IPS-18a (cell line): ENCODE results near the gene LRIG1.

Experiments used
- H3K27ac ChIP-seq: one replicate; pipeline ENCODE4 v1.5.1; 2013; ENCODE audit warnings: low read length
- H3K27me3 ChIP-seq: one replicate; pipeline ENCODE4 v1.6.1; 2013; ENCODE audit warnings: mild to moderate bottlenecking, low read length; ENCODE audit not compliant: control insufficient read depth, insufficient read depth
- H3K36me3 ChIP-seq: one replicate; pipeline ENCODE4 v1.6.1; 2013; ENCODE audit warnings: low read depth, low read length; ENCODE audit not compliant: control insufficient read depth
- H3K4me1 ChIP-seq: one replicate; pipeline ENCODE4 v1.6.1; 2013; ENCODE audit warnings: low read depth, low read length; ENCODE audit not compliant: control insufficient read depth
- H3K4me3 ChIP-seq: one replicate; pipeline ENCODE4 v1.5.1; 2013; ENCODE audit warnings: low read length
- H3K9ac ChIP-seq: one replicate; pipeline ENCODE4 v1.6.1; 2013; ENCODE audit warnings: mild to moderate bottlenecking, low read length, moderate library complexity
- H3K9me3 ChIP-seq: one replicate; pipeline ENCODE4 v1.6.1; 2013; ENCODE audit warnings: low read depth, low read length; ENCODE audit not compliant: control insufficient read depth

Gene LRIG1

DNA sequence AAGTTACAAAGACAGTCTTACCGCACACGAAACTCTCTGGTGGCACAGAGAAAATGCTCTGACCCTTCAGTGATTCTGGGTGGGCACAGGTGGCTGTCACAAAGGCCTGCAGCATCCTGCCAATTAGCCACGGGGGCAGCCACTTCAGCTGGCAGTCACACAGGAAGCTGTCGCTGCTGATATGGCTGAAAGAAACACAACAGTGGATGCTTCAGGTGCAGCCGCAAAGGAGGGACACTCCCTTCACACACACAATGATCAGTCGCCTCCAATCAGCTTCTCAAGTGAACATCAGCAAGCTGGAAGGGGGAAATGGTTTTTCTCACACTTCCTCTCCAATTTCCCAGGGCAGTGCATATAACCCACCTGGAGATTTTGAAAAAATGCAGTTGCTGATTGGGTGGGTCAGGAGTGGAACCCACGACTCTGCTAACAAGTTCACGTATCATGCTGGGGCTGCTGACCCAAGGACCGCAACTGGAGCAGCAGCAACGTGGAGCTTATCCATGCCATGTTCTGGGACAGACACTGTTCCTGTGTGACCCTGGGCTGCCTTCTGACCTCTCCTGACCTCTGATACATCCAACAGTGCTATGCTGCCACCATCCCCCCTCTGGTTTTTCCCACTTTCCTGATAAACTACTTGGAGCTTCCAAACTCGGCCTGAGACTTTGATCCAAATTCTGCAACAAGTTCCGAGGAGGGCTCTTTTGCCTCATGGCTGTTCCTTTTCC, 106.6 kb downstream of the LRIG1 start:
- H3K27me3 ChIP-seq = no peaks in the 10 kb centered on the region
- peaks cover 89% of the 10 kb centered on the region for H3K36me3 ChIP-seq
- no peak overlapping the region for H3K4me3 ChIP-seq
- H3K4me1 ChIP-seq = no peaks in the 10 kb centered on the region
- H3K27ac ChIP-seq = no peak overlapping the region
- no peaks in the 10 kb centered on the region for H3K9me3 ChIP-seq
- H3K9ac ChIP-seq = no peak overlapping the region

DNA sequence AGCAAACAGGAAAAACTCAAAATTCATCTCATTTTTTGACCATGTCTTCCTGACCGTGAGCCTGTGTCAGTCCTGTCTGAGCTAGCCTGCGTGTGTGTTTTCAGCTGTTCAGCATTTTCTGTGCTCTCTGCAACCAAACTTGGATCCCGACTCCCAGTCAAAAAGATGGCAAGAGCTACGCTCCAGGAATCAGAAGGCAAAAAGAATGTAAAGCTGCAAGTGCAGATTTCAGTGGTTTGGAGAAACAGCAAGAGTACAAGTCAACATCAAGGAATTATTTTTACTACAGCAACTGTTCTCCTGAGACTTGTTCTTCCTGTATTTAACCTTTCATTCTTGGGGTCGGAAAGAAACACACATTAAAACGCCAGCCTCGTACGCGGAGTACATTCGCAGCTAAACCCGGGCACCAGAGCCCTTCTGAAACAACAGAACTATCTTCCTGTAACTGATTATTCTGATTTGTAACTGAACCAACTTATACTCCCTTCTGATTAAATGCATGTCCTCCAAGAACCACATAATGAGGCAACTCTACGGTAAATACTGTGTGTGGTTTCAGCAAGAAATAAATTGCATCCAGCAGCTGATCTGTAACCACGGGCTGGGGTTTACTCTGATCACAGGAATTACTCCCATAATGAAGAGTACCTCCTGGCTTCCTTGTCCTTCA, 107.4 kb downstream of the LRIG1 start:
- Histone ChIP-seq H3K4me1 (no peaks in the 10 kb centered on the region), H3K36me3 (peaks cover 90% of the 10 kb centered on the region), H3K4me3 (no peak overlapping the region), H3K9ac (no peak overlapping the region), H3K9me3 (no peaks in the 10 kb centered on the region), H3K27ac (no peak overlapping the region), H3K27me3 (no peaks in the 10 kb centered on the region)

DNA sequence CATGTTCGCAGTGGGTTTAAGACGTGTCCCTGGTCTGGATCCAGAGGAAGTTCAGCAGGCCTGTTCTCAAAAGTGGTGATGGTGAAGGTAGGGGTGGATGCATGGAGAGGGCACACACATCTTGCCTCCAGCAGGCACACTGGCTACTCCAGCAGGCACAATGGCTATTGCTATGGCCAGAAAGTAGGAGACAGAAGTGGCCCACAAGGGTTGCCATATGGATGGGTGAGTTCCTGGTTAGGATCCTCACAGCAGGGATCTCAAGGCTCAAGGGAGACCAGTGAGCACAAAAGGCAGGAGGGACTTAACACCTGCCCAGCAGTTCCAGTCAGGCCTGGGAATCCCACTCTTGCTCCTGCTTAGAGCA, 107.9 kb downstream of the LRIG1 start:
- Histone ChIP-seq H3K36me3 (peaks cover 89% of the 10 kb centered on the region), H3K4me3 (no peak overlapping the region), H3K27me3 (no peaks in the 10 kb centered on the region), H3K27ac (no peak overlapping the region), H3K4me1 (no peaks in the 10 kb centered on the region), H3K9ac (no peak overlapping the region), H3K9me3 (no peaks in the 10 kb centered on the region)

DNA sequence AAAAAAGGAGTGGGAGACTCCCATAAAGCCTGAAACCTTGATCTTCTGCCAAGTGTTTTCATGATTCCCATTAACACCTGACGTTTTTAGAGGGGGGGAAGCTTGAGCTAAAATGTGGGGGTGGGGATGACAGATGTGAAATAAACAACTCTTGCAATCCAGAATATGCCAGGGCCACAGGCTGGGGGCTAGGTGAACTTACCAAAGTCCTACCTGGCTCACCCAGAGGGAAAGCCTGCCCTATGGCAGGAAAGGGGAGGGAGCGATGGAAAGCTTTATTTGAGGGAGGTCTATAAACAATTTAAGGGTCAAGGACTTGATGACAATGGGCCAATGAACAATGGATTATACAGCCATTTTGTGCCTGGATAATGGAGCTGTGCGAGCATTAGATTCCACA, 108.3 kb downstream of the LRIG1 start:
- H3K9ac ChIP-seq = no peak overlapping the region
- no peaks in the 10 kb centered on the region for H3K9me3 ChIP-seq
- no peaks in the 10 kb centered on the region for H3K4me1 ChIP-seq
- no peak overlapping the region for H3K4me3 ChIP-seq
- H3K36me3 ChIP-seq = peaks cover 85% of the 10 kb centered on the region
- H3K27ac ChIP-seq = no peak overlapping the region
- no peaks in the 10 kb centered on the region for H3K27me3 ChIP-seq

DNA sequence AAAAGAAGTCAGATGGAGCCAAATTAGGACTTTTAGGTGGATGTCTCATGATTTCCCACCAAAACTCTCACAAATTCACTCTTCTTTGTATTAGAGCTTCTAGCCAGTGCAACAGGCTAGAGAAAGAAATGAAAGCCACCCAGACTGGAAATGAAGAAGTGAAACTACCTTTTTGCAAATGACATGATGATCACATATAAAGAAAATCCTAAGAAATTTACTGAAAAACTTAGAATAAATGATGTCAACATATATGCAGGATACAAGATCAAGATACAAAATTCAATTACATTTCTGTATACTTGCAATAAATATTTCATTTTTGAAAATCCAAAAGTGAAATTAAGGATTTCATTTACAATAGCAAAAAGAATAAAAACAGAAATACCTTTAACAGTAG, 110.8 kb downstream of the LRIG1 start:
- H3K27me3 ChIP-seq = no peaks in the 10 kb centered on the region
- H3K9me3 ChIP-seq = no peaks in the 10 kb centered on the region
- no peak overlapping the region for H3K27ac ChIP-seq
- no peak overlapping the region for H3K4me3 ChIP-seq
- H3K9ac ChIP-seq = no peak overlapping the region
- no peaks in the 10 kb centered on the region for H3K4me1 ChIP-seq
- peaks cover 84% of the 10 kb centered on the region for H3K36me3 ChIP-seq

DNA sequence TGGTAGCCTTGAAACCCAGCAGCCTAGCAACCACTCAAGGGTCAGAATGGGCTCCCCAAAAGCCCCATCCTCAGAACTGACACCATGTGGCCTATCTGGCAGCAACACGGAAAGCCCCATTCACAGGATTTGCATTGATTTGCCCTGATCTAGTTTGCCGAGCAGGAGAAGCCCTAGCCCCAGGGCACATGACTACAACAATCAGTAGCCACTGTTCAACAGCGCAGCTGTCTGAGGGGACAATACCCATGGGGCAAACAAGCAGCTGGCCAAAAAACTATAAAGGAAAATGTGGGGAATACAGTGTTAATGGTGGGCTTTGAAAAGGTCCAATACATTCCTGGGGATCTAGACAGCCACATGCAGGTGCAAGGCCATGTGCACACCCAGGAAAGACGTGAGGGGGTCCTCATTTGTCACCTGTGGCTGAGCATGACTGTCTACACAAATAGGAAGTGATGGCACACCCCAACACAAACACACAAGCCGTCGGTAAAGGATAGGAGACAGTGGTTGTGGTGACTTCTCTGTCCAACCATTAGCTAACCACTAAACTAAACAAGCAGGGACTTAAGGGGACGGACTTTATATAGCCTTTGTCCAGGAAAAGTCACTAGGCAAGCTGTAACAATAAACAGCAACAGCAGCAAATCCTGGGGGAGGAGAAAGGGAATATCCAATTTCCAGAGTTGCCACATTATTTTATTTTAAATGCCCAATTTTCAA, 113.7 kb downstream of the LRIG1 start:
- H3K27ac ChIP-seq = no peak overlapping the region
- H3K9ac ChIP-seq = no peak overlapping the region
- H3K9me3 ChIP-seq = no peaks in the 10 kb centered on the region
- H3K27me3 ChIP-seq = no peaks in the 10 kb centered on the region
- H3K36me3 ChIP-seq = peaks cover 84% of the 10 kb centered on the region
- no peaks in the 10 kb centered on the region for H3K4me1 ChIP-seq
- H3K4me3 ChIP-seq = no peak overlapping the region

DNA sequence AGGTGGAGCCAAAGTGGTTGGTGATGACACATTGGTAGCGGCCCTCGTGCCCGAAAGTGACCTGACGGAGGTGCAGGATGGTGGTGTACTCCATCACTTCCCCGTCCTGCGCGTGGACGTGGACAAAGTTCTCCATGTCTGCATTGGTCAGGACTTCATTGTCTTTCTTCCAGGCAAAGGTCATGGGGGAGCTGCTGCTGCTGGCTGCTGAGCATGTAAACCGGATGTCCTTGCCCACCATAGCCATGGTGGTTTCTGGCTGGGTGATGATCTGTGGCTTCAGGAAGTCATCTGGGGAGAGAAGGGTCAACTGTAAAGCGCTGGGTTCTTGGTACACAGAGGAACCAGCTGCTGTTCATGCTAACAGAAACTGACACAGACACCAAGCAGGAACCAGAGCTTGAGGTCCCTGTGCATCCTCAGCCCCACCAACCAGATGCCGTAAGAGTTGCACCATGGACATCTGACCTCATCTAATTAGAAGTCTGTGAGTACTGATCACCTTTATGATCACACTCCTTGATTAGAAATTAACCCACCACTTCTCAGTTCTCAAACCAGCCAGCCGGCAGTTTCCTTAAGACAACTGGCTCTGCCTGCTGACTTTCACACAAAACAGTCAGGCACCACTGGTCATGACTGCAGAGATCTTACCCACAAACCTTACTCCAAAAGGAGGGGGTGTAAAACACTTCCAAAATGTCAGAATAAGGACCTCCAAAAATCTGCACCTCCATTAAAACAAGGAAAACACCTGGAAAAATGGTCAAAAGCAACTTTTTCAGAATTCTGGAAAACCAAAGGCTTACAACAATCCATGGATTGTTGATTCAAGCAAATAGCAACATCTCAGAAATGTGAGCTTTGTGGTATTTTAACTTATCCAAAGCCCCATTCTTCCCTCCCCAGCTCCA, 114.6 kb downstream of the LRIG1 start:
- Histone ChIP-seq H3K36me3 (peaks cover 85% of the 10 kb centered on the region), H3K27ac (no peak overlapping the region), H3K4me1 (no peaks in the 10 kb centered on the region), H3K9ac (no peak overlapping the region), H3K27me3 (no peaks in the 10 kb centered on the region), H3K4me3 (no peak overlapping the region), H3K9me3 (no peaks in the 10 kb centered on the region)

DNA sequence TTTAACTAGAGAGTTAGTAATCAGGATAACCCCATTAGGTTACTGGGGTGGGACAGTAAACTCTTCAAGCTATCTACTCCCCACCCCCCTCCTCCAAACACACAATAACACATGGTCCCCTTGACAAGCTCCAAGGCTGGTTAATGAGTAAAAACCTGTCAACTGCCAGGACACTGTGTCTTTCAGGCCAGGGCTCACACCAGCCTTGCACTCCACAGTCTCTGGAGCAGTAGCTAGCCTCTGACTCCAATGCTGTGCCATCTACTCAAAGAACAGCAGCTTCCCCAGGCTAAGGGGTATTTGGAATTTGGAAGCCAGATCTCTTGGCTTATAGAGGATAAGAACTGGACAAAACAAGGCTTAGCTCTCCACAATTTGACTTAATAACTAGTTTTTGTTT, 115.8 kb downstream of the LRIG1 start:
- Histone ChIP-seq H3K27me3 (no peaks in the 10 kb centered on the region), H3K9ac (no peak overlapping the region), H3K36me3 (peaks cover 87% of the 10 kb centered on the region), H3K27ac (no peak overlapping the region), H3K4me1 (no peaks in the 10 kb centered on the region), H3K9me3 (no peaks in the 10 kb centered on the region), H3K4me3 (no peak overlapping the region)

DNA sequence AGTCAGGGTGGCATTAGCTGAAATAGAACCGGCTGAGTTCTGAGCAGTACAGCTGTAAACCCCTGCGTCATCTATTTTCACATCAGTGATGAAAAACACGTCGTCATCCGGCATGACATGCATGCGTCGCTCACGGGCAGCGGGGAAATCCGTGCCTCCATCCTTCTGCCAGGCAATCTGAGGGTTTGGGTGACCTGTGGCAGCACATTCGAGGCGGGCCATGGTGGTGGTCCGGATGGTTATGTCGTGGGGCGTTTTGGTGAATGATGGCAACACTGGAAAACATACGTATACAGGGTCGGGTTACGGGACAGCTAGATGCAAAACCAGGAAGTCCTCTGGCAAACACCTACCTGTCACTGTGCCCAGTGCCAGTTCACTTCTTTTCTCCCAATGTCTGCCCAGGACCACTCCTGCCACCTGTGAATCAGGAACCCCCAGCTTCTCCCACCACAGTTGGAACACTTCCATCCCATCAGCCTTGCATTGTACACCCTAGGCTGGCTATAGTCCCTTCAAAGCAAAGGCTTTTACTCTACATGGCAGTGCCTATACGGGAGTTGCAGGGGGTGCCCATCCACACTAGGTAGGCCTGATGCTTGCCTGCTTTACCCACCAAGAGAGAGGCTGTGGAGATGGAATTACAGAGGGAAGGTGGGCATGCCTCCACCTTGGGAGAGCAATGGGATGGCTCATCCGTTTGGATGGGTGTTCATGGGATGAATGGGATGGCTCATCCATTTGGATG, 116.7 kb downstream of the LRIG1 start:
- peaks cover 94% of the 10 kb centered on the region for H3K36me3 ChIP-seq
- H3K4me3 ChIP-seq = no peak overlapping the region
- no peaks in the 10 kb centered on the region for H3K27me3 ChIP-seq
- no peaks in the 10 kb centered on the region for H3K4me1 ChIP-seq
- H3K27ac ChIP-seq = no peak overlapping the region
- H3K9me3 ChIP-seq = no peaks in the 10 kb centered on the region
- H3K9ac ChIP-seq = no peak overlapping the region

DNA sequence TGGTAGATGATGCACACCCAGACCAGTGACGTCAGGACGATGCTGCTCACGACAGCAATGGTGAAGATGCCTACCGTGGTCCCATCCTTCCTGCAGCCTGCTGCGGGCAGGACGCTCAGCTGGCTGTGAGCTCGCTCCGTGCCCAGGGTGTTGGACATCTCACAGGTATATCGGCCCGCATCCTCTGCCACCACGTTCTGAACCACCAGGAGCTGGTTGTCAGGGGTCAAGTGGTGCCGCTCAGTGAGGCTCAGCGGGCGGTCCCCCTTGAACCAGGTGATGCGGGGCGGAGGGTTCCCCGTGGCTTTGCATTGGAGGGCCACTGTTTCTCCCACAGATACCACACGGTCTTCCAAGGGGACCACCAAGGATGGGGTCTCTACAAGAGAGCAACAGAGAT, 117.8 kb downstream of the LRIG1 start:
- H3K9ac ChIP-seq = no peak overlapping the region
- no peak overlapping the region for H3K27ac ChIP-seq
- no peaks in the 10 kb centered on the region for H3K4me1 ChIP-seq
- H3K9me3 ChIP-seq = no peaks in the 10 kb centered on the region
- no peak overlapping the region for H3K4me3 ChIP-seq
- peaks cover 94% of the 10 kb centered on the region for H3K36me3 ChIP-seq
- no peaks in the 10 kb centered on the region for H3K27me3 ChIP-seq
